Body of pancreas (tissue), 4 donors: ENCODE measurements around the gene ADAMTSL5. TPM values are rescaled to one million over a fixed set of nuclear protein-coding genes. Genes with fewer than 3 reads are reported as not detected.
A peak's percentile ranks its signal among the peaks of the same experiment; 100 is the strongest.

Experiments used
- ATAC-seq: fragments of 150-250 bp; one replicate; pipeline ENCODE4 v1.9.1; 2016
- DNase-seq, 4 donors: peaks; one replicate each; pipeline ENCODE4 v3.0.0-alpha.2; 2019
- H3K27ac ChIP-seq, 4 donors: fragments of 200-600 bp; sonication (generic); 1 replicate in 3 of 4; 2 replicates in 1 of 4; pipeline versions ENCODE4 v1.5.1 to v1.6.1; 2016 to 2019; ENCODE audit warnings: mild to moderate bottlenecking in 1 of 4, mixed read lengths in 1 of 4, moderate library complexity in 1 of 4
- H3K27me3 ChIP-seq, 2 donors: fragments of 200-600 bp; sonication (generic); one replicate each; pipeline ENCODE4 v1.6.0; 2016; ENCODE audit warnings: mild to moderate bottlenecking in 1 of 2
- H3K36me3 ChIP-seq, 2 donors: fragments of 200-600 bp; sonication (generic); replicated peaks in 1 of 2; 2 replicates each; pipeline ENCODE4 v1.5.1; 2016; ENCODE audit warnings: low read depth in 2 of 2; ENCODE audit not compliant: insufficient read depth in 1 of 2
- H3K4me1 ChIP-seq: fragments of 200-600 bp; sonication (generic); one replicate; pipeline ENCODE4 v1.6.0; 2016
- H3K4me3 ChIP-seq, 2 donors: fragments of 200-600 bp; sonication (generic); 1 replicate in 1 of 2; 2 replicates in 1 of 2; pipeline ENCODE4 v1.5.1; 2016 to 2019
- H3K9me3 ChIP-seq, 3 donors: fragments of 200-600 bp; sonication (generic); 1 replicate in 2 of 3; 2 replicates in 1 of 3; pipeline ENCODE4 v1.5.1; 2016
- POLR2A ChIP-seq, 3 donors: fragments of 450-650 bp; IDR thresholded peaks; one replicate each; pipeline ENCODE4 v1.6.1; 2016; ENCODE audit warnings: antibody characterized with exemption in 3 of 3, mild to moderate bottlenecking in 2 of 3
- WGBS, 2 donors: methylation state at CpG; one replicate each; pipeline ENCODE4 v1.1.5; 2017; 5-methylcytosine and 5-hydroxymethylcytosine counted together
- intact Hi-C: fragments of 100-400 bp; cut with DNase I; formaldehyde crosslinking; loops from one replicate; pipeline ENCODE4 v1.15.1; 2023
- total RNA-seq, 2 donors: library from RNA; depleted of rRNA; stranded (reverse); fragments of >200 nt; gene quantifications; one replicate each; pipeline ENCODE4 v1.1.0, GENCODE V29; 2016
- TF ChIP-seq, protein P1 (sequence below), 7 experiments: fragments of 450-650 bp in 4 of 7; fragments of 200-600 bp in 3 of 7; sonication (generic) in 3 of 7; IDR thresholded peaks; one replicate each; pipeline ENCODE4 v1.5.1; 2016 to 2019; ENCODE audit warnings: antibody characterized with exemption in 7 of 7

The ADAMTSL5 gene, protein sequence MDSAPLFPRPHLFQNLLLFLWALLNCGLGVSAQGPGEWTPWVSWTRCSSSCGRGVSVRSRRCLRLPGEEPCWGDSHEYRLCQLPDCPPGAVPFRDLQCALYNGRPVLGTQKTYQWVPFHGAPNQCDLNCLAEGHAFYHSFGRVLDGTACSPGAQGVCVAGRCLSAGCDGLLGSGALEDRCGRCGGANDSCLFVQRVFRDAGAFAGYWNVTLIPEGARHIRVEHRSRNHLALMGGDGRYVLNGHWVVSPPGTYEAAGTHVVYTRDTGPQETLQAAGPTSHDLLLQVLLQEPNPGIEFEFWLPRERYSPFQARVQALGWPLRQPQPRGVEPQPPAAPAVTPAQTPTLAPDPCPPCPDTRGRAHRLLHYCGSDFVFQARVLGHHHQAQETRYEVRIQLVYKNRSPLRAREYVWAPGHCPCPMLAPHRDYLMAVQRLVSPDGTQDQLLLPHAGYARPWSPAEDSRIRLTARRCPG
- total RNA-seq = 1 to 10 TPM in 1 of 2 donors, not detected in 1; 1.3 TPM

- Histone ChIP-seq H3K27ac (no peak within 1 kb of the TSS), H3K27me3 (peaks cover 0 to 21% of the 10 kb centered on the region in 2 donors), H3K9me3 (no peaks in the 10 kb centered on the region), H3K36me3 (no peaks in the 10 kb centered on the region), H3K4me1 (peaks cover 15% of the 10 kb centered on the region), H3K4me3 (no peak within 1 kb of the TSS)
- 4 to 17% methylated on average over 13 to 32 of the region's 78 CpGs for WGBS, 2 donors
- intact Hi-C loops = loop anchor here (10.0 kb wide), 1 partner anchor 228 kb away; the partner anchor contains the start of gene EFNA2
- TF ChIP-seq, protein P1, sequence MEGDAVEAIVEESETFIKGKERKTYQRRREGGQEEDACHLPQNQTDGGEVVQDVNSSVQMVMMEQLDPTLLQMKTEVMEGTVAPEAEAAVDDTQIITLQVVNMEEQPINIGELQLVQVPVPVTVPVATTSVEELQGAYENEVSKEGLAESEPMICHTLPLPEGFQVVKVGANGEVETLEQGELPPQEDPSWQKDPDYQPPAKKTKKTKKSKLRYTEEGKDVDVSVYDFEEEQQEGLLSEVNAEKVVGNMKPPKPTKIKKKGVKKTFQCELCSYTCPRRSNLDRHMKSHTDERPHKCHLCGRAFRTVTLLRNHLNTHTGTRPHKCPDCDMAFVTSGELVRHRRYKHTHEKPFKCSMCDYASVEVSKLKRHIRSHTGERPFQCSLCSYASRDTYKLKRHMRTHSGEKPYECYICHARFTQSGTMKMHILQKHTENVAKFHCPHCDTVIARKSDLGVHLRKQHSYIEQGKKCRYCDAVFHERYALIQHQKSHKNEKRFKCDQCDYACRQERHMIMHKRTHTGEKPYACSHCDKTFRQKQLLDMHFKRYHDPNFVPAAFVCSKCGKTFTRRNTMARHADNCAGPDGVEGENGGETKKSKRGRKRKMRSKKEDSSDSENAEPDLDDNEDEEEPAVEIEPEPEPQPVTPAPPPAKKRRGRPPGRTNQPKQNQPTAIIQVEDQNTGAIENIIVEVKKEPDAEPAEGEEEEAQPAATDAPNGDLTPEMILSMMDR (IDR thresholded peaks at IDR 0.05) = peak in 1 of 7 experiments; percentile 27
- TF ChIP-seq POLR2A (IDR thresholded peaks at IDR 0.05) = no peak
- ATAC-seq (peak; percentile 53), DNase-seq (peak in 2 of 4 donors; percentile 19 to 45)
These were observed at the start of gene ADAMTSL5 for GRCh38 chr19:1512671-1513498. ADAMTSL5 (minus strand) TSS chr19:1513019; CDS start chr19:1510943, 2,076 bp downstream.

GRCh38 chr19:1561236-1561842 is 48.5 kb upstream of the ADAMTSL5 start:
- Histone ChIP-seq H3K27me3 (no peaks in the 10 kb centered on the region), H3K27ac (no peak overlapping the region), H3K36me3 (no peaks in the 10 kb centered on the region), H3K9me3 (no peaks in the 10 kb centered on the region), H3K4me3 (no peak overlapping the region), H3K4me1 (peaks cover 8% of the 10 kb centered on the region)
- intact Hi-C loops = no loop called here
- DNase-seq (no peak), ATAC-seq (no peak)
- WGBS, 2 donors = 86 to 95% methylated on average over 4 to 17 of the region's 17 CpGs
- TF ChIP-seq, protein P1 (IDR thresholded peaks at IDR 0.05) = no peak
- no peak for TF ChIP-seq POLR2A (IDR thresholded peaks at IDR 0.05)

DNA sequence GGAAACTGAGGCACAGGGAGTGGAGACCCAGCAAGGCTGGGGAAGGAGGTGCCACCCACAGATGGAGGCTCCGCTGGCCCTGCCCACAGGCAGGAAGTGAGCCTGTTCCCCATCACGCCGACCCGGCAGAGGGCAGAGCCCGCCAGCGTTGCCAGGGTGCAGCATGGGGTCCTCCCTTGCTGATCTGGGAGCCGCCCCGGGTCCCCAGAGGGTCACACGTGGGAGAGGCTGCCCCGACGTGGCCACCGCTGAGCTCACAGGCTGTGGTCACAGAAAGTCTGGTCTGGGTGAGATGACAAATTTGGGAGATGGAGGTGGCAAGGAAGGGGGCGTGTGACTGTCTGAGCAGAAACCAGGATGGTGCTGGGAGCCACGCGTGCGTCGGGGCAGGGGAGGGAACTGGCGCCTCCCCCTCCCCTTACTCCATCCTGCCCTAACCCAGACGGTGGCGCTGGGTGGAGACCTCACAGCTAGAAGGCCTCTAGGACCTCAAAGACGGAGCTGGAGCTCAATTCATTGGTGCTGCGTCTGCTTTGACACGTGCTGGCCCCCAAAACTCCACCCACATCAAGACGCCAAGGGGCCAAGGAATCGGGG is 47.6 kb upstream of the ADAMTSL5 start:
- Histone ChIP-seq H3K27ac (no peak overlapping the region), H3K4me1 (no peaks in the 10 kb centered on the region), H3K4me3 (no peak overlapping the region), H3K27me3 (no peaks in the 10 kb centered on the region), H3K36me3 (no peaks in the 10 kb centered on the region), H3K9me3 (no peaks in the 10 kb centered on the region)
- TF ChIP-seq, protein P1 (IDR thresholded peaks at IDR 0.05) = no peak
- no peak for TF ChIP-seq POLR2A (IDR thresholded peaks at IDR 0.05)
- intact Hi-C loops = no loop called here
- 71 to 78% methylated on average over 17 to 22 of the region's 25 CpGs for WGBS, 2 donors
- ATAC-seq (peak; percentile 15), DNase-seq (no peak)

GRCh38 chr19:1558552-1558951 is 45.7 kb upstream of the ADAMTSL5 start:
- Histone ChIP-seq H3K9me3 (no peaks in the 10 kb centered on the region), H3K27ac (no peak overlapping the region), H3K4me3 (no peak overlapping the region), H3K4me1 (no peaks in the 10 kb centered on the region), H3K36me3 (no peaks in the 10 kb centered on the region), H3K27me3 (no peaks in the 10 kb centered on the region)
- no peak for DNase-seq
- ATAC-seq = no peak
- intact Hi-C loops = no loop called here
- TF ChIP-seq, protein P1 (IDR thresholded peaks at IDR 0.05) = no peak
- no peak for TF ChIP-seq POLR2A (IDR thresholded peaks at IDR 0.05)
- 87 to 91% methylated on average over 8 to 12 of the region's 12 CpGs for WGBS, 2 donors
